Activated T-helper 9 cell treated with anti-CD3 and anti-CD28 coated beads, Interleukin-2, amount 50 U/mL, for 16 hours (primary cell): ENCODE results near the gene C2orf68.
A peak's percentile ranks its signal among the peaks of the same experiment; 100 is the strongest.
"Not testable (repeated sequence)": the region's sequence is repeated elsewhere in the genome, so short reads cannot be mapped to it uniquely, and the experiment has no call there.

Experiments used
- DNase-seq: peaks from one replicate; pipeline ENCODE4 v3.0.0-alpha.2; 2020; ENCODE audit warnings: low read depth

Gene C2orf68

DNA sequence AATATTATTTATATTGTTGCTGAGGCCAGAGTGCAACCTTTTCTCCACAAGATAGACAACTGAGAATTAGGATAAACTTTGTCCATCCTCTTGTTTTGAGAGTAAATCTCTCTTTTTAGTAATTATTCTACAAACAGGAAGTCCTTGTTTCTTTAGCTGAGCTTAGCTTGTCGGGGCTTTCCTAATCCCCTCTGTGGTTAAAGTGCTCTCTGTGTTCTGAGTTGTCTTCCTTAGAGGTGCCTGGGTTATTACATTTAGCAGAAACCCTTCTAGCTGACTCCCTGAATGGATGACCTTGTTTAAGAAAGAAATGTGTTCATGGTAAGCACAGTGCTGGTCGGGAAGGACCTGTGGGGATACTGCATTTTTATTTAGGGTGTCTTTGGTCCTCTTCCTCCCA, 16.8 kb upstream of the C2orf68 start:
- DNase-seq = no peak

DNA sequence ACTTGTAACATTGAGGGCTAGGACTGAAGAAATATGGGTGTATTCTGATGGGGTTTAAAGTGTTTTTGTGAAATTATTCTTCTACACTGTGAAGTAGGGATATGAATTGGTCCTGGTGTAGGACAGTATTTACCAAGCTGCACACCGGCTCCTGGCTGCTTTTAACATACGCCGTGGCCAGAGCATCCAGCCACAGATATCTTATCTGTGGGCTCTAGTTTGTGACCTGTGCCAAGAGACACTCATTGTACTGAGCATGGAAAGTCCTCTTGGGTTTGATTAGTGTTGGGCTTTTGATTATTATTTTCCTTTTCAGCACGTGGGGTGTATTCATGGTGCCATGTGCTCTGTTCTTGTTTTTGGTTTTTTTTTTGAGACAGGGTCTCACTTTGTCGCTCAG, 12.1 kb upstream of the C2orf68 start:
- DNase-seq = no peak

DNA sequence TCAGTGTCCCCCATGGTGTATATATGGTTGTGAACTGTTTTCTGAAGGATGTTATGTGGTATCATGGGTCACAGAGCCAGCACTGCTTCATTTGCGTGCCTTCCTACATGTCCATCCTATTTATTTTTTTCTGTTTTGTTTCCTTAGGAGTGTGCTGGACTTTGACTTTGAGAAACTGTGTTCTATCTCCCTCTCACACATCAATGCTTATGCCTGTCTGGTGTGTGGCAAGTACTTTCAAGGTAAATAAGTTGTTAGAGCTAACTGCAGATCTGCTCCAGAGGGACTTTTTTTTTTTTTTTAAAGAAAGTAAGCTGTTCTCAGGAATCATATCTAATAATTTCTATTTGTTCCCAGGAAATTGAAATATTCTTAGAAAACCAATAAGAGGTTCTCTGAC, 9.5 kb upstream of the C2orf68 start:
- no peak for DNase-seq

DNA sequence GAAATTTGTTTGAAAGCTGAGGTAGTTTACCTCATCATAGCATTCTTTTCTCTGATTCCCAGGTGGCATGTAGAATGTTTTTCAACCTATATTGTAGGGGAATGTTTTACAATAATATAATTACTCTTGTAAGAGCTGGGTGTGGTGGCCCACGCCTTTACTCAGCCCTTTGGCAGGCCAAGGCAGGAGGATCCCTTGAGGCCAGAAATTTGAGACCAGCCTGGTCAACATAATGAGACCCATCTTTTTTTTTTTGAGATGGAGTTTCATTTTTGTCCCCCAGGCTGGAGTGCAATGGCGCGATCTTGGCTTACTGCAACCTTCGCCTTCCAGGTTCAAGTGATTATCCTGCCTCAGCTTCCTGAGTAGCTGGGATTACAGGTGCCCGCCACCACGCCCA, 7.8 kb upstream of the C2orf68 start:
- DNase-seq = no peak

DNA sequence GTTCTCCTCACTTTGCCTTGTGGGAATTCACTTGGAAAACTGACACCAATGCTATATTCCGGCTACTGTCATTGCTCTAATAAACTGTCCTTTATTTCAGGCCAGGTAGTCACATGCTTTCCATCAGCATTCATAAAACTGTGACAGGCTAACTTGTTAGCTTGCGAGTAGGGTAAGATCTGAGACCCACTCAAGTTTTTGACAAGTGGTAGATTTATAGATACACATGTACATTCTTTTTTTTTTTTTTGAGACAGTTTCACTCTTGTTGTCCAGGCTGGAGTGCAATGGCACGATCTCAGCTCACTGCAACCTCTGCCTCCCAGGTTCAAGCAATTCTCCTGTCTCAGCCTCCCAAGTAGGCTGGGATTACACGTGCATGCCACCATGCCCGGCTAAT, 5.9 kb upstream of the C2orf68 start:
- not testable (repeated sequence) for DNase-seq

DNA sequence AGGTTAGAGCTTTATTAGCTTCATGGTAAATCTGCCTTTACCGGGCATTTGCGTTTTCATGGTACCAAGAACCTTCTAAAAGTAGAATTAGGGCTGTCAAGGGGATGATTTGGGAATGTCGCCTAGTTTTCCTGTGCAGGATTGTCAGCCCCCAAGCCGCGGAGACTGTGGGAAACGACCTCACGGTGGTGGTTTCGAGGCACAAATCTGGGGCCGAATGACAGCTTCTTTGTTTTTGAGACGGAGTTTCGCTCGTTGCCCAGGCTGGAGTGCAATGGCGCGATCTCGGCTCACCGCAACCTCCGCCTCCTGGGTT, 3.5 kb upstream of the C2orf68 start:
- no peak for DNase-seq

DNA sequence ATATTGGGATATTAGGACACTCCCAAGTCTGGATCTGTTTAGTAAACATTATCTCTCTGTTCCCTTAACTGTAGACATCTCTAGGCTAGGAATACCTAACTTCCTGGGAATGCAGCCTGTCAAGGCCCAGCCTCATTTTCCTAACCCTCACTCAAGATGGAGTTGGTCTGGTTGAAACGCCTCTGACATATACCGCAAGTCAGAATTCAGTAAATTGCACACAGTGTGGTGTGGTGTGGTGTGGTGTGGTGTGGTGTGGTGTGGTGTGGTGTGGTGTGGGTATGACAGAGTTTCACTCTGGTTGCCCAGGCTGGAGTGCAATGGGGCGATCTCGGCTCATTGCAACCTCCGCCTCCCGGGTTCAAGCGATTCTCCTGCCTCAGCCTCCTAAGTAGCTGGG, 2.9 kb upstream of the C2orf68 start:
- not testable (repeated sequence) for DNase-seq

DNA sequence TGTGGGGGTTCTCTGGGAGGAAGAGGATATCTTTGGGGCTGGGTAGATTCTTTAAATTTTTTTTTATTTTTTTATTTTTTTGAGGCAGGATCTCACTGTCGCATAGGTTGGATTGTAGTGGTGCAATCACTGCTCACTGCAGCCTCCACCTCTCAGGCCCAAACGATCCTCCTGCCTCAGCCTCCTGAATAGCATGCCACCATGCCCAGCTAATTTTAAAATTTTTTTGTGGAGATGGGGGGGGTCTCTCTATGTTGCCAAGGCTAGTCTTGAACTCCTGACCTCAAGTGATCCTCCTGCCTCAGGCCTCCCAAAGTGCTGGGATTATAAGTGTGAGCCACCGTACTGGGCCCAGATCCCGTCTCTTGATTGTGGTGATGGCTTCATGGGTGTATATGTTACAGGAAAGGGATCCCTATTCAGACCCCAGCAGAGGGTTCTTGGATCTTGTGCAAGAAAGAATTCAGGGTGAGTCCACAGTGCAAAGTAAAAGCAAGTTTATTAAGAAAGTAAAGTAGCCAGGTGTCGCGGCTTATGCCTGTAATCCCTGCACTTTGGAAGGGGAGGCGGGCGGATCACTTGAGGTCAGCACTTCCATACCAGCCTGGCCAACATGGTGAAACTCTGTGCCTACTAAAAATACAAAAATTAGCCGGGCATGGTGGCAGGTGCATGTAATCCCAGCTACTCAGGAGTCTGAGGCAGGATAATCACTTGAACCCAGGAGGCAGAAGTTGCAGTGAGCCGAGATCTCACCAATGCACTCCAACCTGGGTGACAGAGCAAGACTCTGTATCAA, 2.0 kb upstream of the C2orf68 start:
- DNase-seq = no peak

DNA sequence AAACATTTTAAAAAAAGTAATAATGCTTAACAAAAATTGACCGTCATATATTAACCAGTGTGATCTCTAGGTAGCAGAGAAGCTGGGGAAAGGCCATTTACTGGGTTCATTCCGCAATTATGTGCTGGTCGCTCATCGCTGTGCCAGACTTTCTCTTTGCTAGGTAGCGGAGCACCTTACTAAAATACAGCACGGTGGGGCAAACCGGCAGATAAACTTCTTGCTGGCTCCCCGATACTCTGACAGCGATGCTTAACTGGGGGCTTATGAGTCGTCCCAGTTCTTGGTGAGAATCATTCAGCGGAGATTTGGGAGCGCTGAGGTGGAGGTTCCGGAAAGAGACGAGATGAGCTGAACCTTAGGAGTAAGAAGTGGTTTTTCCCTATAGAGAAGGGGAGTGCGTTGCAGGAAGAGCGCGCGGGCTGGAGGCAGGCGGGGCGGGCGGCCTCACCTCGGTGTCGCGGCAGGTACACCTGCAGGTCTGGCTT, 605 bp downstream of the C2orf68 start:
- DNase-seq = no peak

DNA sequence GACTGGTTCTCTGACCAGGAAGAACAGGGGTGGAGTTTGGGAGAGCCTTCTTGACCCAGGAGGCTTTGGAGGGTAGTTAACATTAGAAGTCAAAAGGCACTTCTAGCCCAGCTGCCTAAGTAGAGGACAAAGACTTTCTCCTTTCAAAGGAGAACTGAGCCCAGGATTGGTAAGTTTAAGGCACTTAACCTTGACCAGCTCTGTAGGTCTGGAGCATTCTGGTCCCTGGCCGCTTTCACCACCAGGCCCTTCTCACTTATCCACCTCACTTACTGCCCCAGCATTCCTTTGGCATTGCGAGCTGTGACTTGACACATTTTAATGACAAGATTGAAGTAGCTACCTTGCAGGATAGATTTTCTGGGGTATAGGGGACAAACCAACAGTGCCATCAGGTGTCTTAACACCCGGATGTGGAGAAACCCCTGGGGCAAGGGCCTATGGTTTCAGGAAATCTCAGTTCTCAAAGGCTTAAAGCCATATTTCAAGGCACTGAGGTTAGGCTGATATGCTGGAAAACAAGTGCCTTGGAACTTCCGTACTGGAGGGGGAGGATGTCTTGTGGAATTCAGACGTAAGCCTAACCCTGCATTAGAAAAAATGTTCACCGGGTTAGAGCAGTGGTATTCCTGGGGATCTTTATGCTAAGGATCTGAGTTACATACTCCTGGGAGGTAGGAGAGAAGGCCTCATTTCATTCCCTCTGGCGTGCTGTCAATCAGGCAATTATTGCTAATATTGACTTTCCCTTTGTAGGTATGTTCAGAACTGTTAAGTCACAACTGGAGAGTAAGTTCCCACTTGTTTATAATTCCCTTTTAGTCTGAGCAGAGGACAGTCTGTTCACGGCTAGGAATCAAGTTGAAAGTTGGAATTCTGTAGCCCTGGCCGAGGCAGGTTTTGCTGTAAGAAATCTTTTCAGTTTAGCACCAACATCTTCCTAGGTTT, 4.3 kb downstream of the C2orf68 start:
- no peak for DNase-seq

DNA sequence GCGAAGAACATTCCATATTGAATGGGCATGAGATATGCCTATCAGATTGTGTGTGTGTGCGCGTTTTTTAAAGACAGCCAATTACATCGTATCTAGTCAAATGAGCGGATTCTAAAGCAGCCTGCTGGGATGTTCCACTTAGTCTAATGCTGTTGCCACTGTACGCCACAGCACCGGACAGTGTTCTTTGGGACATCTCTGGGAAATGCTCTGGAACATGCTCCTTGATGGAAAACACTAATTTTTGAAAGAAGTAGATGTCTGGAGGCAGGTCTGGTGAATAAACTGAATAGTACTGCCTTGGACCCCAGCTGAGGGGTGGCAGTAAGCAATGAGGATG, 5.8 kb downstream of the C2orf68 start:
- DNase-seq = no peak

DNA sequence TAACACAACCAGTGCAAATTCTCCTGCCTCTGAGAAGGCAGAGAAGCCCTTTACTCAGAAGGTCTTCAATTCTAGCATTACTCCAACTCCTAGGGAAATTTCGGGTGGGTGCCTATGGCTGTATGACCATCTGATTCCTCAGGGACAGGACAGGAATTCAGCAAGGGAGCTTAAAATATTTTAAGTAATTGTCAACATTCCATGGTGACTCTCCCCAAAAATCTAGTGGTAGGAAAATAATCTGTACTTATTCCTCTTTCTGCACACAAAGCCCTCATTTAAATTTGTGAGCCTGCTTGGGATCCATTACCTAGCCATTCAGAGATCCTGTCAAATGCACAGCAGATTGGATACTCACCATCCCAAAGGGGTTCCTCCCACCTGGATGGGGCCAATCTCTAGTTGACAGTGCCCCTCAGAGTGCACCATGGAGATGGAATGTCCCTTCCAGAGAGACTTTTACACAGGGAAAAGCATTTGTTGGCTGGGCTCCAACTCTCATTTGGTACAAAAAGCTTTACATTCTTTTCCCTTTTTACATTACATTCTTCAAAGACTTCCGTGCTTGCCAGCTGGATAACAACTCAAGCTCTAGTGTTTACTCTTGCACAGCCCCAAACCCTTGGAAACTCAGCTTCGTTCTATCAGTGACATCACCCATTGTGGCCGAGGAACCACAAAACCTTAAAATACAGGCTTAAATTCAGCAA, 6.3 kb downstream of the C2orf68 start:
- DNase-seq = no peak

DNA sequence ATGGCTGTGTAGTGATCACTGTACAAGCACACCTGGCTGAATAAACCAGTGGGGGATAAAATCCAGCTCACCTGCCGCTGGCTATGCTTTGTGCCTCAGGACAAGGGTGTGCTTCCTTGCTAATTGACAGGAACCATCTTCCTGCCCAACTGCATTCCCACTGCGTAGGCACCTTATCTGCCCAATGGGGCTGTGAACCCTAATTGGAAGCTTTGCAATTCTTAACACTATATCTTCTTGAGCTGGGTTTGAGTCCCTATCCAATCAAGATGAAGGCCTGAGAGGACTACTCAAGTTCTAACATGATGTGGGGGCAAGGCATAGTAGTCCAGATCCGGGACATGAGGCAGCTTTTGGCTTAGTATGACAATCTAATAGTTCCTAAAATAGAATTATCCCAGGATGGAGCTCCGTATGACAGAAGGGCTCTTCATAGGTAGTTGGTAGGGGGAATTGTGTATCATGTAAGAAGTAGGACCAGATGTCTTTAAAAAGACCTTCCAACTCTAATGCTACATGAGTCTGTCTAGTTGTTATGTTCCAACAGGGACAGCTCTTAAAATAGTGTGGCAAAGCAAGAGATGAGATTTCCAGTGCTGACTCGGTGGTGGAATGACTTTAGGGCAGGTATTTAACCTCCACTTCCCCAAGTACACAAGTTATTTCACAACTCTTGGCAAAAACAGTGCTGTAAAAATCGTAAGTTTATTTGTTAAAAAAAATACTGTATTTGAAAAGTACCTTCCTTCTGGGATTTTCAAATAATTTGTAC, 7.1 kb downstream of the C2orf68 start:
- DNase-seq = no peak

DNA sequence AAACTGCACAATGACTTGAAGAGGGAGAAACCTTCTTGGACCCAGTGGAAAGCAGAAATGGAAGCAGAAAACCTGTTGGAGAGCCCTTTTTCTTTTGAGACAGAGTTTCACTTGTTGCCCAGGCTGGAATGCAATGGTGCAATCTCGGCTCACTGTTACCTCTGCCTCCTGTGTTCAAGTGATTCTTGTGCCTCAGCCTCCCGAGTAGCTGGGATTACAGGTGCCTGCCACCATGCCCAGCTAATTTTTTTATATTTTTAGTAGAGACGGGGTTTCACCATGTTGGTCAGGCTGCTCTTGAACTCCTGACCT, 7.8 kb downstream of the C2orf68 start:
- DNase-seq = not testable (repeated sequence)

DNA sequence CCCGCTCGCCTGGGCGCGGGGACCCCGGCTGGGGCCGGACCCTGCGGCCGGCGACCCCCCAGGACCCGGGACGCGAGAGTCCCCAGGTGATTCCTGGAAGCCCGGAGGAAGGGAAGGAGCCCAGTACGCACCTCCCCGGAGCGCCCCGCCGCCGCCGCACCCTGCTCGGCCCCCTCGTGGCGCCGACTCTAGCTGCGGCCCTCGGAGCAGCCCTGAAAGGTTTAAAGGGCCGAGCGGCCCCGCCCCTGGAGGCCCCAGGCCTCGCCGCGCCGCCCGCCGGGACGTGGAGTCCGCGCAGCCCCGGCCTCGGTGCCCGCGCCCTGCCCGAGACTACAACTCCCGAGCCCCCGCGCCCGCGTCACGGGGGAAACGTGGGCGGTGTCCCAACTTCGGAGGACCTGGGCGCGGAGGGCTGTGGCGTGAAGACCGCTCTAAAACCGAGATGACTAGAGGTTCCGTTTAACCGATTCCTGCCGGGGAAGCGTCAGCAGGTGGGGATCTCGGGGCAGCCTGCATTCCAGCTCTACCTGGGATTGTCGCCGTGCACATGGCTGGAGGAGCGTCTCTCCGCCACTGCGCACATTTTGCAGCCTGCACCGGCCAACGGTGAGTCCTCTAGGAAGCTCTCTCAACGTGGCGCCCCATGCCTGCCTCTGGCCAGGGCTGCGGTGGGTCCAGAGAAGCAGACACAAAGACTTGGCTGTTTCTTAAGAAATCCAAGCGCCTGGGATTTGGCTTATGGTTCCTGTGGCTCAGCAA, 9.2 kb downstream of the C2orf68 start, which contains the start of gene TMEM150A:
TMEM150A (minus strand) TSS at position 223 of the 759 bp plus-strand sequence. CDS start 750 bp downstream, outside the sequence.
- DNase-seq = peak; percentile 86

DNA sequence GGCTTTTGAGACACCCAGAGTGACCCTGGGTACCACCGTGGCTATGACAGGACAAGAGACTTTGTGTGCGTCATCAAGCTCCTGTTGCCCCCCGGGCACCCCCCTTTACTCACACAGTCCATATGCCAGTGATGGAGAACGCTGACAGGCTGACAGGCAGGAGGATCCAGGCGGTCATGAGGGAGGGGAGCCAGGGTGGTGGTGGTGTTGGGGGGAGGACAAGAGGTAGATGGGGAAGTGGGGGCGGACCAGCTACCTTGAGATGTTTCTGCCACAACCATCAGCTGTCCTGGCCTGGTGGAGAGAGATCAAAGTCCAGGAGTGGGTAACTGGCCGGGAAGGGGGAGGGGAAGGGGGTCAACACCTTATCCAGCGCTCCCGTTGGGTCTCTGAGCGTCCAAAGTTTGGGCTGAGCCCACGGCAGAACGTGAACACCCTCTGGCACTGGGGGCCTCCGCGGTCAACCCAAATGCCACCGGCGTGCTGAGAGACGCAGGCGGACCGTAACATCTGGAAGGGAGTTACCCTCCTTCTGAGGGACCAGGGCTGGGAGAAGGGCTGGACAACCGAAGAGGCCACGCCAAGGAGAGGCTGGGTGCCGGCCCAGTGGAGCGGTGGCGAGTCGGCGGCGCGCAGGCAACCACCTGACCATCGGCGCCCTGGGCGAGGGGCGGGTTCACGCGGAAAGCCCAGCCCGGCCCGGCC, 9.9 kb downstream of the C2orf68 start:
- DNase-seq = no peak

DNA sequence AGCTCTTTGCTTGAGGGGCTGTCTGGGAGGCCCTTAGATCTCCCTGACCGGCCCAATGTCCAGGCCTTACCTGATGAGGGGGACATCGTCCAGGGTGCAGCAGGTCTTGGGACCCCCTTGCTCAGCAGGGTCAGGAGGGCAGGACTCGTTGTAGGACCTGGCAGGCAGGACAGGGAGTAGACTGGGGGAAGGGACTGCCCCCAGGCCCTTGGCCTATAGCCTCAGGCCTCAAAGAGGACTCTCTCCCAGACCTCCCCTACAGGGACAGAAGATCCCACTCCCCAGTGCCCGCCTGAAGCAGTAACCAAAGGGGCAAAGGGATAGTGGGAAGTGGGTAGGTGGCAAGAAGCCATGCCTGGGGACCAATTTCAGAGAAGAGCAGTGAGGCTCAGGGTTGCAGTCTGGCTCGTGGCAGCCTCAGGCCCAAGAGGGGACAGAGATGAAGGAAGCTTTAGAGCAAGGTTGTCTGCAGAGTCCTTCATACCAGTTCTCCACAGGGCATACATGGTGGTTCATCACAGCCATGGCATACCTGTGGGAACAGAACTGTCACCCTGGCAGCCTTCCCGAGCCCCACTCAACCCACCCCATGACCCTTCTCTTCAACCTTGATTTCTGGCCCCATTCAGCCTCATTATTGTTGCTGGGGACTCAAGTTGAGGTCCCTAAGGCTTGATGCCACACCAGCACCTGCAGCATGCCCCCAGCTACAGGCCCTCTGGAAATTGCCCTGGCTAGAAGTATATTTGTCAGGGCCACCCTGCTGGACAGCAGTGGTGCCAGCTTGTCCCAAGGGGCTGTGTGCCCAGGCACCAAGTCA, 10.7 kb downstream of the C2orf68 start:
- no peak for DNase-seq

DNA sequence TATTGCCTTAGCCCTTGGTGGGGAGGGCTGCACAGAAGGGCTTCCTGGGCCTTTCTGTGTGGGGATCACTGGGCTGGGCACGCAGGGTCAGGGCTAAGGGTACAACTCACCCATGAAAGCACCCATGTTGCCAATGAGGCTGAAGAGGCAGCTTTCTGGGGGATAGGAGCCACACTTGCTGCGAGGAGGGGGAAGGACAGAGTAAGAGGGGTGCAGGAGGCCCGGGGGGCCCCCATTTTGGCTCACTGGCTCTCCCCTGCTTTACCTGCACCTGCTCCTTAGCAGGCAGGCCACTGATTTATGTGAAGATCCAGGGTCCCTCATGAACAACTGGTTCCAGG, 11.7 kb downstream of the C2orf68 start:
- DNase-seq = no peak

DNA sequence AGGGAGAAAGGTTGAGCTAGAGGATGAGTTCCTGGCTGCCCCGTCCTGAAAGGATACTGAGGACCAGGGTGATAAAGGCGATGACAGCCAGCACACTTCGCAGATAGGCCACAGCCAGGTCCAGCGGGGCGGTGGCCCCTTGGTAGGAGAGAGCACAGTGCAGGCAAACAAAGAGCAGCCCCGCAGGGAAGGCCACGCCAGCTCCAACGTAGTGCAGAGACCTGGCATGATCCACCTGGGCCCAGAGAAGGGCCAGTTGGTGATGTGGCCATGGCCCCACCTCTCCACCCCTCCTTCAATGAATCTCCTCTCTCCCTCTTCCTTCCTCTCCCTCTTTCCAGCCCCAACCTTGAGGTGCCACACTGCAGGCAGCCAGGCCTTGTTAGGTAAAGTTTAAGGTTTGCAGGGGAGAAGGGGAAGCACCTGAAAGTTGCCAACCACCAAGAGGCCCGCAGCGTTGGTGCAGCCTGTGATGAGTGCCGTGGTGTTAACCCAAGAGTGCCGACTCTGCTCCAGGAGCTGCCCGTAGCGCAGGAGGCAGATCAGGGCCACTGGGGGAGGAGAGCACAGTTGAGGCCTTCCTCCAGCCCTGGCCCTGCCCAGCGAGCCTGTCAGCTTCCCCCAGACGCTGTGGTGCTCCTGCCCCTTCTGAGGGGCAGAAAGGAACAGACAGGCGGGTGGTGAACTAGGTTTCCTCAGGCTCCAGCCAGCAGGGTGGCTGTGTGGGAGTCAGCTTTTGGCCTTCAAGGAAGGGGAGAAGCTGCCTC, 12.2 kb downstream of the C2orf68 start:
- DNase-seq = no peak
